G401 (cell line): ENCODE results near the gene PLXDC2. TPM values are rescaled to one million over a fixed set of nuclear protein-coding genes. Genes with fewer than 3 reads are reported as not detected.
"Not testable (repeated sequence)": the region's sequence is repeated elsewhere in the genome, so short reads cannot be mapped to it uniquely, and the experiment has no call there.

Experiments used
- DNase-seq: peaks from one replicate; pipeline ENCODE4 v3.0.0-alpha.2; 2015; ENCODE audit warnings: low spot score
- in situ Hi-C: cut with HindIII; loops from 2 replicates; pipeline ENCODE4 v1.10.0; 2016; ENCODE audit warnings: low sequenced_read_pairs, mixed read lengths
- total RNA-seq: library from RNA; depleted of rRNA; stranded (reverse); fragments of >200 nt; shearing (Covaris generic); gene quantifications from 2 replicates; pipeline ENCODE4 v1.2.3, GENCODE V29; 2014

Gene PLXDC2
- total RNA-seq, 1 experiment from 2014 or later = not detected

GRCh38 chr10:20200758-20201157, 384.5 kb downstream of the PLXDC2 start:
- DNase-seq = no peak
- in situ Hi-C loops = no loop called here

DNA sequence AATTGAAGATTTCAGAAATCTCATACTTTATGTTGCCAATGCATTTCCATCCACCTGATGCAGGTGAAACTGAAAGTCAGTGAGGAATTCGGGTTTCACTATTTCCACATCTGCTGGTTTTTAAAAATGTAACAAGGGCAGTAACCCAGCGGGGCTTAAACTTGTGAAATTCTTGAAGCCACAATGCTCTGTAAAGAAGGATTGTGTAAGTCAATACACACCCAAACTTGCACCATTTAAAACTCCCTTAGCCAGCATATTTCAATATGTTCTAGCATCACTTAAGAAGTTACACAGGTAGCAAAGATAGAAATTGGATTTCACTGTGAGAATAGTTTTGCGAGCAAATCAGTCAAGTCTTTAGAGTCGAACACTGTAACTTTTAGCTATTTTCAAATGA, 386.1 kb downstream of the PLXDC2 start:
- in situ Hi-C loops = no loop called here
- DNase-seq = no peak

DNA sequence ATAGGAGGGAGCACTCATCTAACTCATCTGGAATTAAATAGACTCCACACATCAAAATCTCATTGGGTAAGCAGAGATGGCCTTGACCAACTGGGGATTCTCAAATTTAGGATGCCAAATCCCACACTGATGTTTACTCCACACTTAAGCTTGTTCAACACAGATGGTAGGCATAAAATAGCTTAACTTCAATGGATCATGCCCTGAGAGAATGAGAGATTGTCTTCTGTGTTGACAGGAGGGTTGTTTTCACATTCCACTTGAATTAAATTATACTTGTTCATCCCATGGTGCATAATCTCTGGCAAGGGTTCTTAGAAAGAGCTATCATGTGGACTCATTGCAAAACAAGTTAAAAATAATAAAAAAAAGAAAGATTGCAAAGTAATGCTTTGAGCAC, 391.4 kb downstream of the PLXDC2 start:
- in situ Hi-C loops = no loop called here
- DNase-seq = no peak

DNA sequence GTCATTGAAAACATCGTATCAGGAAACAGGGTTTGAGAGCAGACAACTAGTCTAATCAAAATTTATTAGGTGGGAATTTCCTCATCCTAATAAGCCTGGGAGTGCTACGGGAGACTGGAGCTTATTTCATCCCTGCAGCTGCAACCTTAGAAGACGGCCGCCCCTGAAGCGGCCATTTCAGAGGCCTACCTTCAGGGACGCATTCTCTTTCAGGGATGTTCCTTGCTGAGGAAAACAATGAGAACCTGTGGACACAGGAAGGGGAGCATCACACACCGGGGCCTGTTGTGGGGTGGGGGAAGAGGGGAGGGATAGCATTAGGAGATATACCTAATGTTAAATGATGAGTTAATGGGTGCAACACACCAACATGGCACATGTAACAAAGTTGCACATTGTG, 392.9 kb downstream of the PLXDC2 start:
- DNase-seq, in situ Hi-C loops: not testable (repeated sequence)

- DNase-seq = no peak
- in situ Hi-C loops = no loop called here
Measured at GRCh38 chr10:20215547-20216152, 399.4 kb downstream of the PLXDC2 start.

GRCh38 chr10:20221356-20221755, 405.1 kb downstream of the PLXDC2 start:
- DNase-seq = no peak

GRCh38 chr10:20228729-20229128, 412.5 kb downstream of the PLXDC2 start:
- in situ Hi-C loops = no loop called here
- DNase-seq = no peak

More at GRCh38 chr10:20221356-20221755, 405.1 kb downstream of the PLXDC2 start:
- in situ Hi-C loops = no loop called here

DNA sequence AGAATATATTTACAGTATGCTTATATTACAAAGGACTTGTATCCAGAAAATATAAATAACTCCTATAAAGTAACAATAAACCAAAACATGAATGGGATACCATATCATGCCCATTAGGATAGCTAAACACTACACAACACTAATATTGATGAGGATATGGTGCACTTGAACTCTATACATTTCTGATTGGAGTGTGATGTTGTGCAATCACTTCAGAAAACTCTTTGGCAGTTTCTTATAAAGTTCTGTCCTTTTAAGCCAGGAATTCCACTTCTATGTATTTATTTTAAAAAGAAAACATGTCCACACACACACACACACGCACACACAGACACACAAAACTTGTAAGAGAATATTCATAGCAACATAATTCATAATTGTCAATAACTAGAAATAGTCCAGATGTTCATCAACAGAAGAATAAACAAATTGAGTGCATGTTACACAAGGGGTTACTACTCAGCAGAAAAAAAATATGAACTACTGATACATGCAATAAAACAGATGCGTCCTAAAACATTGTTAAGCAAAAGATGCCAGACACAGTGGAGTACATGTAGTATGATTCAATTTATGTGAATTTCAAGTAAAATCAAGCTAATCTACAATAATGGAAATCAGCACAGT, 416.0 kb downstream of the PLXDC2 start:
- no peak for DNase-seq
- in situ Hi-C loops = no loop called here

DNA sequence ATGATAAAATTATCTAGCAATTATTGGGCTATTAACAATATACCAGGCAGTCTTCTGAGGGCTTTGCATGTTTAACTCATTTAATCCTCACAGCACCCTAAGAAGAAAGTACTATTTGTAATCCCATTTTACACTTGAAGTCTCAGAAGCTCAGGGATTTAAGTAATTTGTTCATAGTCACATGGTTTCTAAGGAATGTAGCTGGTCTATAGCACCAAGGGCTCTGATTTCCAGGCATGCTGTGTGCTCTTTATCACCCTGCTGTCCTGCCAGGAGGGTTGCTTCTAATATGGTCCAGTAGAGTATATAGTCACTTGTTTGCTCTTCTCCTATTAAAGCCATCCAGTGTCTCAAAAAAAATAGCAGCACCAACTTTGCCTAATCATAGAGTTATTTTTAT, 417.2 kb downstream of the PLXDC2 start:
- DNase-seq = no peak
- in situ Hi-C loops = no loop called here

DNA sequence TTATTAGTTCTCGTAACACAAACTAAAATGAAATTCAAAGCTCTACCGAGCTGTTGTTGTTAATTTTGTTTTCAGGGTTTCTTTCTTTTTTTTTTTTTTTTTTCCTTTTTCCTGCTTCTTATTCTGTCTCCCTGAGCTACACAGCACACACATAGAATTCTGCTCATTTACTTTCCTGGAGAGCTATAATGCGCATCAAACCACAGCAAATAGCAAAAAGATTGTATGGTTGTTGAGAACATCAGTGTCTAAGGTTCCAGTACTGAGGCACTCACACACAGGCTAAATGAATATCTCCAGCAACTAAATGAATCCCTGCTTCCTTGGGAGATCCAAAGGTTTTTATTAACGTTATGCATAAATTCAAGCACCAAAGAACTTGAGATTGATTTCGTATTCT, 418.3 kb downstream of the PLXDC2 start:
- no peak for DNase-seq
- in situ Hi-C loops = no loop called here

DNA sequence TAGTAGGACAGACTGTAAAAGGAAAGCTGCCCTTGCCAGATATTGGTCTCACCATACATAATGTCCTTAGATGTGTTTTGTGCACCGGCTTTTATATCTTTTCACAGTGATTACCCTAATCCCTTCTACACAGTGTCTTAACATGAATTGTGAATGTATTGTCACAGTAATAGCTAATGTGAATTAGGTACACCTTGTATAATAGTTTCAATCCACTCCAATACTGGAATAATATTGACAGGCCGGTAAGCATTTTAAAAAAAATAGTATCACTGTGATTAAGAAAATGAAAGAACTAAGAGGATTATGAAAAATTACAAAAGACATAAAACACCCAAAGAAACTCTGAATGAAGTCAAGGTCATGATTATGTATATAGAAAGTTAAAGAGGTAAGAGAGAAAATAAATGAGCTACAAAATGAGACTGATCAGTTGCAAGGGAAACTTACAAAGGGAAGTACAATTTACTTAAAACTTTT, 420.9 kb downstream of the PLXDC2 start:
- in situ Hi-C loops = no loop called here
- DNase-seq = no peak

GRCh38 chr10:20237586-20237985, 421.4 kb downstream of the PLXDC2 start:
- no peak for DNase-seq
- in situ Hi-C loops = no loop called here

- in situ Hi-C loops = no loop called here
Measured at GRCh38 chr10:20240643-20241042, 424.4 kb downstream of the PLXDC2 start.

DNA sequence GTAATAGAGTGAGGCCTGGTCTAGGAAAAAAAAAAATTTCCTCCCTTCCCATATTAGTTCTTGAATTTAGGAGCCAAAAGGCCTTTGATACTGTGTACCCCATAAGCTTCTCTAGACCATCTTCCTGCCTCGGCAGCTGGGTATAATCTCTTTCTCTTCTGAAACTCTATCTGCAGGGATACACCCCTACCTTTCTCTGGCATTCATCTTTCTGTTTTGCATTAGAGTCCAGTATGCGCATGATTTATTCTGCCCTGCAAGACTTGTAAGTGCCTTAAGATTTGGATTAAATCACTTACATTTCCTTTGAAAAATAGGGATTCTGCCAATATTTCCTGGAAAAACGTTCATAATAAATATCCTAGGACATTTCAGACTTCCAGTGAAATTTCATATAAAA, 431.2 kb downstream of the PLXDC2 start:
- in situ Hi-C loops = no loop called here

More at GRCh38 chr10:20240643-20241042, 424.4 kb downstream of the PLXDC2 start:
- no peak for DNase-seq

GRCh38 chr10:20247891-20248708, 431.9 kb downstream of the PLXDC2 start:
- no peak for DNase-seq
- in situ Hi-C loops = no loop called here

More for the DNA sequence above, 431.2 kb downstream of the PLXDC2 start:
- no peak for DNase-seq

DNA sequence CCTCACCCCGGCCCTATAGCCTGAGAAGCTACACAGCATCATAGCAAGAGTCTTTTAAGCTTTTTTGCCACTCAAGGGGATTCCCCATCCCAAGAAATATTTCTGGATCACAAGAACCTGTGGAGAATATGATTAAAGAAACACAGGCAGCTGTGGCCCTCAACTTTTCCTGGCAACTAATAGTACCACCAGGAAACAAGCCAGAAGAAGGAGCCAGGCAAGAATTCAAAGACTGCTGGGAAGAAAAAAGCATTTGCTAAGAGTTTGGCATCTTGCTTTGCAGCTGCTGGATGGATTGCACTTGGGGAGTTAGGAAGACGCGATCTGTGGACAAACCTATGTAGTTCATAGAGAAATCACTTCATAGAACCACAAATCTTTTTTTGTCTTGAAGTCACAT, 437.8 kb downstream of the PLXDC2 start:
- in situ Hi-C loops = no loop called here
- DNase-seq = peak; percentile 1

GRCh38 chr10:20254497-20254896, 438.3 kb downstream of the PLXDC2 start:
- in situ Hi-C loops = no loop called here
- no peak for DNase-seq

- in situ Hi-C loops = no loop called here
- no peak for DNase-seq
Measured at GRCh38 chr10:20256969-20257368, 440.7 kb downstream of the PLXDC2 start.

- no peak for DNase-seq
- in situ Hi-C loops = no loop called here
Measured at GRCh38 chr10:20257422-20257821, 441.2 kb downstream of the PLXDC2 start.

DNA sequence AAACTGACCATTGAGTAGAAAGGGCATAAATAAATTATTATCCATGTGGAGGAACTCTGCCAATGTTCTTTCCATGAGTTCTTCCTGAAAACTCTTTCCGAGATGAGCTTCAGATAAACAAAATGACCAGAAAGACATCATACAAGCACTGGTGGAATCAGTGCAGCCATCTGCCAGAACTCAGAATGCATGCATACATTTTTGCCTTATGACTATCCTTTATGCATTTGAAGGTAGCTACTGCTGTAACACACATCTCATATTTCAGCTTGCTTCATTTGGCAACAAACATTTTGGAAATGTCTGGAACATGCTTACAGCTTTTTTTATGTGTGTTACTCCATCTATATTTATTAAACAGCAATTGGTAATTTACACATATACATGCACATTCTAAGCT, 448.9 kb downstream of the PLXDC2 start:
- in situ Hi-C loops = no loop called here
- no peak for DNase-seq
